Heart right ventricle (tissue), 16 donors: ENCODE data around the gene NCAN. TPM values are rescaled to one million over a fixed set of nuclear protein-coding genes. Genes with fewer than 3 reads are reported as not detected.
A peak's percentile ranks its signal among the peaks of the same experiment; 100 is the strongest.

ENCODE experiments used
- ATAC-seq, 8 donors: fragments of 200-7000 bp; cut with Tn5 transposase; one replicate each; pipeline ENCODE4 v1.9.1; 2020; ENCODE audit warnings: mild to moderate bottlenecking in 8 of 8, moderate library complexity in 8 of 8, moderate number of reproducible peaks in 1 of 8
- DNase-seq, 2 donors: peaks; one replicate each; pipeline ENCODE4 v3.0.0-alpha.2; 2020
- H3K27ac ChIP-seq, 10 donors: fragments of 200-600 bp; sonication (generic) in 2 of 10; one replicate each; pipeline versions ENCODE4 v1.5.0 to v1.8.0; 2020 to 2022; ENCODE audit warnings: mild to moderate bottlenecking in 3 of 10
- H3K27me3 ChIP-seq, 7 donors: fragments of 200-600 bp; one replicate each; pipeline ENCODE4 v1.8.0; 2021 to 2022; ENCODE audit warnings: mild to moderate bottlenecking in 2 of 7
- H3K36me3 ChIP-seq, 9 donors: fragments of 200-600 bp; sonication (generic) in 1 of 9; one replicate each; pipeline versions ENCODE4 v1.5.0 to v1.8.0; 2020 to 2022; ENCODE audit warnings: mild to moderate bottlenecking in 2 of 9
- H3K4me1 ChIP-seq, 9 donors: fragments of 200-600 bp; sonication (generic) in 1 of 9; one replicate each; pipeline versions ENCODE4 v1.5.0 to v1.8.0; 2020 to 2022; ENCODE audit warnings: mild to moderate bottlenecking in 4 of 9
- H3K4me3 ChIP-seq, 10 donors: fragments of 200-600 bp; sonication (generic) in 2 of 10; one replicate each; pipeline versions ENCODE4 v1.5.0 to v1.8.0; 2020 to 2022; ENCODE audit warnings: mild to moderate bottlenecking in 7 of 10, moderate library complexity in 2 of 10
- H3K9me3 ChIP-seq, 11 donors: fragments of 200-600 bp in 10 of 11; sonication (generic) in 2 of 11; one replicate each; pipeline versions ENCODE4 v1.5.0 to v1.8.0; 2013 to 2022; ENCODE audit warnings: mild to moderate bottlenecking in 2 of 11, control low read depth in 1 of 11, moderate library complexity in 1 of 11
- WGBS, 2 donors: extraction: QIAGEN DNeasy Blood & Tissue Kit; methylation state at CpG; one replicate each; pipeline ENCODE4 v1.1.7; 2013; ENCODE audit warnings: inconsistent platforms in 1 of 2; 5-methylcytosine and 5-hydroxymethylcytosine counted together
- intact Hi-C, 10 donors: fragments of 100-400 bp; cut with DNase I; formaldehyde crosslinking; loops; one replicate each; pipeline versions ENCODE4 v1.11.1 to v1.14.2; 2022
- polyA plus RNA-seq, 2 donors: library from polyadenylated mRNA; stranded (reverse); fragments of 200-250 nt; gene quantifications; one replicate each; pipeline ENCODE4 v1.2.3, GENCODE V29; 2013
- total RNA-seq, 10 donors: library from RNA; stranded (reverse); fragmentation: NEBNext Ultra II Directional in 3 of 10; extraction: Animal tissue kit (Norgen Biotek cat#: 25700) in 3 of 10; gene quantifications; one replicate each; pipeline versions ENCODE4 v1.2.1 to v1.2.4, GENCODE V29; 2021 to 2023
- TF ChIP-seq, protein P1 (sequence below), 9 donors: fragments of 200-600 bp; sonication (generic) in 2 of 9; IDR thresholded peaks; one replicate each; pipeline versions ENCODE4 v1.5.0 to v1.8.0; 2021 to 2022; ENCODE audit warnings: antibody characterized with exemption in 9 of 9, mild to moderate bottlenecking in 5 of 9, moderate library complexity in 1 of 9
- donor health status: Arrhythmogenic right ventricular cardiomyopathy.
- donor health status: ischemic (EF 13 %, LVEDD 7.1; RV severe dilation, severe dysfunction).
- donor health status: healthy with polysubstance abuse.
- donor health status: DM: no; HTN: yes; CAD: no.
- donor health status: DM: no; HTN: no; CAD: no.
- donor health status: ischemic (EF 25% LVEDD 6.9; RV normal size, moderate dysfunction).
- donor health status: ischemic (EF 25% LVEDD 5.7; RV mildly dilated, moderate dysfunction).
- donor health status: healthy.
- donor health status: DM: yes; HTN: yes; CAD: no.
- donor health status: Ischemic cardiomyopathy.
- donor health status: ischemic (EF 35%, LVEDD 5.7; RV mildly dilated, moderate dysfunction).
- donor health status: nonischemic (EF 11% LVEDD 7.7; RV severe dilation, severe dysfunction).
- donor health status: DM: yes; HTN: yes; CAD: no.
- donor health status: PGD.
- donor health status: ischemic (EF 29% LVEDD 5.4; RV normal size, mild dysfunction).
- donor health status: nonischemic (EF 23%, LVEDD 6.1; RV moderate dilation, normal function).

The NCAN gene
- total and polyA plus RNA-seq, 12 donors: not detected

DNA sequence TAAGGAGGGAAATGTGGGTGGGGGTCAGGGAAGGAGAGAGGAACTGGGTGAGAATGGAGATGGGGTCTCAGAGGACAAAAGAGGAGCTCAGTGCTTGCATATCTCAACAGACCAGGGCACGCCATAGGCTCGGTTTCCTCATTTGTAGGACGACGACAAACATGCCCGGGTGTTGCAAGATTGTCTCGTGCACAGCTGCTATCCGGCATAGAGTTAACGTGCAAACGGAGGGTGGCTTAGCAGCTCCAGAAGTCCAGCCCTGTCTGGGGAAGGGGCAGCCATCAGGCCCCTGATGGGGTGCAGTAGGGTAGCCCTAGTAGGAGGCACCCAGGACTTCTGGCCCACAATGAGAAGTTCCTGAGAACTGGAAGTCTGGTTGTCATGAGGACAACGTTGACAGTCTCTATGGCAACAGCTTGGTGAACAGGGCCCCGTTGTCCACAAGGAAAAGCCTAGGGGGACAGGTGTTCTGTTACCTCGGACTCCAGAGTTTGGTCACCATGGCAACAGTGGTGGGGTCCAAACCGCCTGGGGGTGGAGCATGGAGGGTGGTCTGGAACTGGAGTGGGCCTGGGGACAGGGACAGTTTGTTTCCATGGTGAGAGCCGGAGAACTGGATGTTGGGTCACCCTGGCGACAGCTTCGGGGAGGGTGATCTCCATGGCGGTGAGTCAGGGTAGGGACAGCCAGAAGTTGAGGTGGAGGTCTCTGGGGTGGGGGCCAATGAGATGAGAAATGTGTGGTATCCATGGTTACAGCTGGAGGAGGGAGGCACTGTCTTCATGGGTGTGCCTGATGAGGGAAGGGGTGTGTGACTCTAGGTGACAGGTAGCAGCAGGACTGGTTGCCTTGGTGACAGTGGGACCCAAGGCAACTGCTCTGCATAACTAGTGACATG is 44.6 kb downstream of the NCAN start:
- 55 to 62% methylated on average over 17 of the region's 17 CpGs for WGBS, 2 donors
- Histone ChIP-seq H3K36me3 (no peaks in the 10 kb centered on the region), H3K27me3 (peaks cover 0 to 96% (median 82%) of the 10 kb centered on the region in 7 donors), H3K4me3 (no peak overlapping the region), H3K9me3 (peaks cover 0 to 7% (median 0%) of the 10 kb centered on the region in 11 donors), H3K4me1 (peaks cover 0 to 4% (median 2%) of the 10 kb centered on the region in 9 donors), H3K27ac (no peak overlapping the region)
- DNase-seq (no peak), ATAC-seq (no peak)
- TF ChIP-seq, protein P1, sequence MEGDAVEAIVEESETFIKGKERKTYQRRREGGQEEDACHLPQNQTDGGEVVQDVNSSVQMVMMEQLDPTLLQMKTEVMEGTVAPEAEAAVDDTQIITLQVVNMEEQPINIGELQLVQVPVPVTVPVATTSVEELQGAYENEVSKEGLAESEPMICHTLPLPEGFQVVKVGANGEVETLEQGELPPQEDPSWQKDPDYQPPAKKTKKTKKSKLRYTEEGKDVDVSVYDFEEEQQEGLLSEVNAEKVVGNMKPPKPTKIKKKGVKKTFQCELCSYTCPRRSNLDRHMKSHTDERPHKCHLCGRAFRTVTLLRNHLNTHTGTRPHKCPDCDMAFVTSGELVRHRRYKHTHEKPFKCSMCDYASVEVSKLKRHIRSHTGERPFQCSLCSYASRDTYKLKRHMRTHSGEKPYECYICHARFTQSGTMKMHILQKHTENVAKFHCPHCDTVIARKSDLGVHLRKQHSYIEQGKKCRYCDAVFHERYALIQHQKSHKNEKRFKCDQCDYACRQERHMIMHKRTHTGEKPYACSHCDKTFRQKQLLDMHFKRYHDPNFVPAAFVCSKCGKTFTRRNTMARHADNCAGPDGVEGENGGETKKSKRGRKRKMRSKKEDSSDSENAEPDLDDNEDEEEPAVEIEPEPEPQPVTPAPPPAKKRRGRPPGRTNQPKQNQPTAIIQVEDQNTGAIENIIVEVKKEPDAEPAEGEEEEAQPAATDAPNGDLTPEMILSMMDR (IDR thresholded peaks at IDR 0.05): no peak
- intact Hi-C loops: no loop called here

DNA sequence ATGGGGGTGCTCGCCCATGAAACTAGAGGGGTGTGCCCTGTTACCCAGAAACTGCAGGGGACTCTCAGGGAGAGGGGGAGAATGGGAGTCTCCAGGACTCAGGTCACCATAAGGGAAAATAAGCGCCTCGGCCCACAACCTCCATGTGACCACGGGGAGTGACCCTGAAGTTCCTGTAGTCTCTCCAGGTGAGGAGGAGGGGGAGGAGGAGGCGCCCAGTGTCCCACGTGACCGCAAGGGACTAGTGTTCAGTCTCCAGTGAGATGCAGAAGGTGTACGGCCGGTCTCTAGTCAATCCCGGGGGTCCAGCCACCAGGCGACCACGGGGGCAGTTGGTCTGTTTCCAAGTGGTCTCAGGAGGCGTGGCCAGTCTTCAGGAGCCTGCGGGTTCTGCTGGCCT is 45.4 kb downstream of the NCAN start:
- no peak overlapping the region for H3K4me3 ChIP-seq
- no peak for DNase-seq
- WGBS, 2 donors: 64 to 67% methylated on average over 14 of the region's 14 CpGs
- H3K4me1 ChIP-seq: peaks cover 0 to 9% (median 5%) of the 10 kb centered on the region in 9 donors
- intact Hi-C loops: no loop called here
- TF ChIP-seq, protein P1 (IDR thresholded peaks at IDR 0.05): no peak
- no peaks in the 10 kb centered on the region for H3K36me3 ChIP-seq
- H3K9me3 ChIP-seq: peaks cover 0 to 7% (median 0%) of the 10 kb centered on the region in 11 donors
- H3K27me3 ChIP-seq: peaks cover 0 to 96% (median 82%) of the 10 kb centered on the region in 7 donors
- H3K27ac ChIP-seq: no peak overlapping the region
- ATAC-seq: no peak

DNA sequence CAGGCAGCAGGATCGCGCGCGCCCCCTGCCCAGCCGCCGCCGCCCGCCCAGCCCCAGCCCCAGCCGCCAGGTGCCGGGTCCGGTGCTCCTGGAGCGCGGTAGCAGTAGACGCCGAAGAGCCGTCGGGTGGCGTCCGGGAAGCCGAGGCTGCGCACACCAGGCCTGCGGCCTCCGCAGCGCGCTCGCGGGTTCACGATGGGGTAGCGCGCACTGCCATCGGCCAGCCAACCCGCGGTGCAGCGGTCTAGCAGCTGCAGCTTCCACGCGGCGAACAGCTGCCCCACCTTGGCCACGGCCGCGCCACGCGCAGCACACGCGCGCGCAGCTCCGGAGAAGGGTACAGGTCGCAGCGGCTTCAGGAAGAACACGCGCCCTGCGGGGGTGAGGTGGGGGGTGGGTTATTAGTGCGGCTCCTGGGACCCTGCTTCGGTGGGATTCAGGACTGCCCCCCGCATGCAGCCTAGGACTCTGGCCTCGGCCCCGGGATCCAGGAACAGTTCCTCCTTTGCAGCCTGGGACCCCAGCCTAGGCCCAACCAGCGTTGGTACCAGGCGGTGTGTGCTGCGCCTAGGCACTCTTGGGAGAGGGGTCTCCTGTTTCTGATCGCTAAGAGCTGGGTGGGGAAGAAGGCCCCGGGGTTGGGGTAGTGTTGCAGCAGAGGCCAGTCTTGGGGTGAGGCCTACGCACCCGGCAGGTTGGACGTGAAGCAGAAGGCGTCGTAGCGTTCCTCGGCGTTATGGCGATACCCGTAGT is 46.3 kb downstream of the NCAN start:
- ATAC-seq: peak in 1 of 8 donors; percentile 14
- no peak overlapping the region for H3K4me3 ChIP-seq
- H3K4me1 ChIP-seq: peaks cover 0 to 9% (median 5%) of the 10 kb centered on the region in 9 donors
- H3K27me3 ChIP-seq: peaks cover 4 to 96% (median 86%) of the 10 kb centered on the region in 7 donors
- H3K36me3 ChIP-seq: no peaks in the 10 kb centered on the region
- TF ChIP-seq, protein P1 (IDR thresholded peaks at IDR 0.05): no peak
- H3K27ac ChIP-seq: no peak overlapping the region
- DNase-seq: no peak
- intact Hi-C loops: no loop called here
- 68 to 72% methylated on average over 62 to 72 of the region's 72 CpGs for WGBS, 2 donors
- H3K9me3 ChIP-seq: peaks cover 0 to 7% (median 0%) of the 10 kb centered on the region in 11 donors

DNA sequence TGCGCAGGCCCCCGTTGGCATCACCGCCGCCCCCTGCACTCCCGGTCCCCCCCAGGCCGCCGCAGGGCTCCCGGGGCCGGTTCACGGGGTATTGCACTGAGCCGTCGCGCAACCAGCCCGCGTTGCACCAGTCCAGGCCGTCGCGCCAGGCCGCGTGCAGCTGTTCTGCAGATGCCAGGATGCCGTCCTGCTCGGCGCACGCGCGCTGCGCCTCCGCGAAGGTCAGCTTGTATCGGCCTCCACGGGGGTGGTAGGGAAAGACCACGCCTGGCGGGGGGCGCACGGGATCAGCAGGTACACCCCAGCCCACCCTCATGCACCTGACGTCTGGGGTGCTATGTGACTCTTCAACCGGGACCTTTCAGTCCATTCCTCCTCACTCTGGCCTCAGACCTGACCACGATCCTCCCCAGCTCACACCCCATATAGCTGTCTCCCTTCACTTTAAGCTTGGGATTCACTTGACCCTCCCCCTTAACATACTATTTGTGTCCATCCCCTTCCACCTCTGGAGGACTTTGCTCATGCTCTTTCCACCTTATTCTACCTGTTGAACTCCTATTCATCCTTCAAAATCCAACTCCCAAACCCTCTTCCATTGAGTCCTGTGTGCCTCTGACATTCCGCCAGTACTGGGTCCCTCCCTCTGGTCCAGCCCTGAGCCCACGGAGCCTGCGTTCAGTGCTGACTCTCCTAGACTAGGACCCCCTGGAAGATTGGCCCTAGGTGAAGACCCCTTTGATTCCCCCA is 47.0 kb downstream of the NCAN start:
- TF ChIP-seq, protein P1 (IDR thresholded peaks at IDR 0.05): no peak

More for the DNA sequence above, 47.0 kb downstream of the NCAN start:
- WGBS, 2 donors: 90% methylated on average over 41 of the region's 41 CpGs
- Histone ChIP-seq H3K27me3 (peaks cover 4 to 96% (median 86%) of the 10 kb centered on the region in 7 donors), H3K36me3 (no peaks in the 10 kb centered on the region), H3K4me1 (peaks cover 0 to 9% (median 5%) of the 10 kb centered on the region in 9 donors), H3K9me3 (peaks cover 0 to 7% (median 0%) of the 10 kb centered on the region in 11 donors), H3K27ac (no peak overlapping the region), H3K4me3 (no peak overlapping the region)
- intact Hi-C loops: no loop called here
- peak in 1 of 8 donors; percentile 26 for ATAC-seq
- DNase-seq: no peak
